ENCODE data around the gene LMTK2. TPM values are rescaled to one million over a fixed set of nuclear protein-coding genes. Genes with fewer than 3 reads are reported as not detected.

Gene LMTK2
- total RNA-seq (2014; rRNA removed; shearing (Covaris generic); ENCODE audit: low replicate concordance) = 14.7 and 16.8 TPM in 2 replicates

DNA sequence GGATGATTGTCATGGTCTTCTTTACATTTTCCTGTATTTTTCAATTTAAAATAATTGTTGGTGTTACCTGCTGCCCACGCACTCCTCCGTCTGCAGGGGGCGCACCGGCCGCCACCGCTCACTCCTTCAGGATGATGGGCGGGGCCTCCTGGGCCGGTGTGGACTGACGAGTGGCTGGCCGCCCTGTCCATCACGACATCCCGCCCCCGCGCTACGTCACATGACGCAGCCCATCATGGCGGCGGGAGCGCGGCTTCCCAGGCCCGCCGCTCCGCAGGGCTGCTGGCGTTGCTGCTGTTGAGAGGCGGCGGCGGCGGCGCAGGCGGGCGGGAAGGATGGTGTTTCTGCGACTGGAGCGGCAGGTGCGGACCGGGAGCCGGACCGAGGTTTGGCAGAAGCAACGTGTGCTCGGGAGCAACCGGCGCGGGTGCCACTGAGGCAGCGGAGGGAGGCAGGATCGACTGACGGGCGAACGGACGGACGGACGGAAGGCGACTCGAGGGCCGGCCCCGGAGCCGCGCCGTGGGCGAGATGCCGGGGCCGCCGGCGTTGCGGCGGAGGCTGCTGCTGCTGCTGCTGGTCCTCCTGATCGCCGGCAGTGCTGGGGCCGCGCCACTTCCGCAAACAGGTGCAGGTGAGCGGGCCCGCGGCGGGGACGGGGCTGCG, at the start of gene LMTK2:
Gene LMTK2, plus strand, starts transcription at position 216 of the 666 bp plus-strand sequence. Its CDS starts 316 bp downstream, at position 532.
- peak; percentile 87 for DNase-seq (ENCODE audit: low read depth)

DNA sequence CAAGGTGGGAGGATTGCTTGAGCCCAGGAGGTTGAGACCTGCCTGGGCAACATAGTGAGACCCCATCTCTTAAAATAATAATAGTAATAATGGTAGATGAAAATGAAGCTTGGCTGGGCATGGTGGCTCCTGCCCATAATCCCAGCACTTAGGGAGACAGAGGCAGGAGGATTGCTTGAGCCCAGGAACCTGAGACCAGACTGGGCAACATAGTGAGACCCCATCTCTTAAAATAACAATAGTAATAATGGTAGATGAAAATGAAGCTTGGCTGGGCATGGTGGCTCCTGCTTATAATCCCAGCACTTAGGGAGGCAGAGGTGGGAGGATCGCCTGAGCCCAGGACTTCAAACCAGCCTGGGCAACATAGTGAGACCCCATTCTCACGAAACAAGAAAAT, 49.5 kb upstream of the LMTK2 start:
- in situ Hi-C loops (cut with HindIII; ENCODE audit: low pct_unique_long_range_greater_than_20kb, low sequenced_read_pairs) = no loop called here
- DNase-seq (ENCODE audit: low read depth) = no peak

More for the DNA sequence above, at the start of gene LMTK2:
- in situ Hi-C loops (cut with HindIII; ENCODE audit: low pct_unique_long_range_greater_than_20kb, low sequenced_read_pairs) = no loop called here

- in situ Hi-C loops (cut with HindIII; ENCODE audit: low pct_unique_long_range_greater_than_20kb, low sequenced_read_pairs) = no loop called here
- DNase-seq (ENCODE audit: low read depth) = no peak
These were observed 48.5 kb upstream of the LMTK2 start for GRCh38 chr7:98058186-98058585.

GRCh38 chr7:98064233-98064632, 42.4 kb upstream of the LMTK2 start:
- in situ Hi-C loops (cut with HindIII; ENCODE audit: low pct_unique_long_range_greater_than_20kb, low sequenced_read_pairs) = no loop called here
- DNase-seq (ENCODE audit: low read depth) = no peak

DNA sequence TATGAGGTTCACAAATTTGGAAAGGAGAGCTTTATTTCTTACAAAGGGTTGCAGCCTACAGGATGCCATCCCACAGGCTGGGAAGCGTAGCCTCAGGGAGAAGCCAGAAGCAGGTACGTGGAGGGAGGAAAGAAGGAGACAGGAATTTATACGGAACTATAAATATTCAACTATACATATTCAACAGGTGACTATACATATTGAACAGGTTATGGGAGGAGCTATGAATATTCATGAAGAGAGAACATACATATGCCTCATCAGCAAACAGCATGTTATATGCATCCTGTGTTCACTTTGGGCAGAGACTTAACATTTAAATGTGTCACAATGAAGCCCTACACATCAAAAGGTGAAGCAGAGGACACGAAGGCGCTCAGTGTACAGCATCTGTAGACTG, 40.5 kb upstream of the LMTK2 start:
- no peak for DNase-seq (ENCODE audit: low read depth)
- in situ Hi-C loops (cut with HindIII; ENCODE audit: low pct_unique_long_range_greater_than_20kb, low sequenced_read_pairs) = no loop called here

GRCh38 chr7:98066934-98067507, 39.6 kb upstream of the LMTK2 start:
- in situ Hi-C loops (cut with HindIII; ENCODE audit: low pct_unique_long_range_greater_than_20kb, low sequenced_read_pairs) = no loop called here

GRCh38 chr7:98073047-98073446, 33.6 kb upstream of the LMTK2 start:
- DNase-seq (ENCODE audit: low read depth) = no peak
- in situ Hi-C loops (cut with HindIII; ENCODE audit: low pct_unique_long_range_greater_than_20kb, low sequenced_read_pairs) = no loop called here

More at GRCh38 chr7:98066934-98067507, 39.6 kb upstream of the LMTK2 start:
- no peak for DNase-seq (ENCODE audit: low read depth)

DNA sequence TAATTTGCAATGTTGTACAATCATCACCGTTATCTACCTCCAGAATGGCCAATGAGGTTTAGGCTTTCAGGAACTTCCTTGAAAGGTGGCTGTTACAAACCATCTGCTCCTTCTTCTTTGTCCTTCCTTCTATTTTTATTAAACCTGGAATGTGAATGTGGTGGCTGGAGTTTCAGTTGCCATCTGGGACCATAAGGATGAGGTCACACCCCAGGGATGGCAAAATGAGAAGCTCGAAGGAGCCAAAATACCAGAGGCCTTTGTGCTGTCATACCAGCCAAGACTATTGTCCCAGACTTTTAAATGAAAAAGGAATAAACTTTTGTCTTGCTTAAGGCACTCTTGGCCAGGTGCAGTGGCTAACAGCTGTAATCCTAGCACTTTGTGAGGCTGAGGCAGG, 30.9 kb upstream of the LMTK2 start:
- in situ Hi-C loops (cut with HindIII; ENCODE audit: low pct_unique_long_range_greater_than_20kb, low sequenced_read_pairs) = no loop called here

GRCh38 chr7:98077762-98078161, 28.9 kb upstream of the LMTK2 start:
- in situ Hi-C loops (cut with HindIII; ENCODE audit: low pct_unique_long_range_greater_than_20kb, low sequenced_read_pairs) = no loop called here
- no peak for DNase-seq (ENCODE audit: low read depth)

More for the DNA sequence above, 30.9 kb upstream of the LMTK2 start:
- DNase-seq (ENCODE audit: low read depth) = no peak

DNA sequence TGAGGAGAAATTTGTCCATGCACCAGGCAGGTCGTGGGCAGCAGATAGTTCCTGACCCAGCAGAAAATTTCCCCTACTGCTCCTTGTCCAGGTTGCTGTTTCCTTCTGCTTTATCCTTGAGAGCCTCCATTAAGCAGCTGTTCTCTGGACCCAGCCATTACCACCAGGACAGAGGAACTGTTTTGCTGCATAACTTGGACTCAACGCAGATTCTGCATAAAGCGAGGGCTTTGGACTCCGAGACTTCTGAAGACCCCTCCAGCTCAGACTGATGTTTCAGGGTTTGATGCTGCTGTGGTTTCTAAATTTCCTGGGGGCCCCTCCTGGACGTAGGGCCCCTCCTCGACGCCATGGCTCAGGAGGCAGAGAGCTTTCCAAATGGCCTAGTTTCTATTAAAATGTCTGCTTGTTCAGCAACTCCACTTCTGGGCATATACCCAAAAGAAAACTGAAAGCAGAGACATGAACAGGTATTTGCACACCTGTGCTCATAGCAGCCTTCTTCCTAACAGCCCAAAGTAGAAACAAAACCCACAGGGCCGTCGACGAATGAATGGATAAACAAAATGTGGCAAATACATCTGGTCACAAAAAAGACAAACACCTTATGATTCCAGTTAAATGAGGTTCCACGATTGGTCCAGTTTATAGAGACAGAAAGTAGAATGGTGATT, 28.3 kb upstream of the LMTK2 start:
- in situ Hi-C loops (cut with HindIII; ENCODE audit: low pct_unique_long_range_greater_than_20kb, low sequenced_read_pairs) = no loop called here
- DNase-seq (ENCODE audit: low read depth) = no peak

- in situ Hi-C loops (cut with HindIII; ENCODE audit: low pct_unique_long_range_greater_than_20kb, low sequenced_read_pairs) = no loop called here
- no peak for DNase-seq (ENCODE audit: low read depth)
These were observed 26.6 kb upstream of the LMTK2 start for GRCh38 chr7:98079891-98080648.

GRCh38 chr7:98081319-98081718, 25.3 kb upstream of the LMTK2 start:
- no peak for DNase-seq (ENCODE audit: low read depth)
- in situ Hi-C loops (cut with HindIII; ENCODE audit: low pct_unique_long_range_greater_than_20kb, low sequenced_read_pairs) = no loop called here

DNA sequence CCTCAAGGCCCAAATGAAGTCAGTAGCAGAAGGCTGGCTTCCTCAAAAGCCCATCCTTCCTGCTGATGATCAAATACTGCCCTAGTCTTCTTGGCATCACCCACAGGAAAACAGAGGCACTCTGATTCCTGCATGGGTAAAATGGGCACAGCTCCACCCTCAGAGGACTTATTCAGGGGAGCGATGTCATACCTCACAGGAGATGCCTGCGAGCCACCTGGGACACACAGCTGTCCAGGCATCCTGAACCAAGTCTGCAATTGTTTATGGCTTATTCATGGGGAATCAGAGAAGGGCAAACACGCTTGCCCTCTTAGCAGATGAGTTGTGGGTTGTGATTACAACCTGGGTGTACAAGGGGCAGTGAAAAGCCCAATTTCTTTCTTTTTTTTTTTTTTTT, 22.0 kb upstream of the LMTK2 start:
- in situ Hi-C loops (cut with HindIII; ENCODE audit: low pct_unique_long_range_greater_than_20kb, low sequenced_read_pairs) = no loop called here
- no peak for DNase-seq (ENCODE audit: low read depth)

GRCh38 chr7:98085674-98086073, 21.0 kb upstream of the LMTK2 start:
- DNase-seq (ENCODE audit: low read depth) = no peak
- in situ Hi-C loops (cut with HindIII; ENCODE audit: low pct_unique_long_range_greater_than_20kb, low sequenced_read_pairs) = no loop called here

DNA sequence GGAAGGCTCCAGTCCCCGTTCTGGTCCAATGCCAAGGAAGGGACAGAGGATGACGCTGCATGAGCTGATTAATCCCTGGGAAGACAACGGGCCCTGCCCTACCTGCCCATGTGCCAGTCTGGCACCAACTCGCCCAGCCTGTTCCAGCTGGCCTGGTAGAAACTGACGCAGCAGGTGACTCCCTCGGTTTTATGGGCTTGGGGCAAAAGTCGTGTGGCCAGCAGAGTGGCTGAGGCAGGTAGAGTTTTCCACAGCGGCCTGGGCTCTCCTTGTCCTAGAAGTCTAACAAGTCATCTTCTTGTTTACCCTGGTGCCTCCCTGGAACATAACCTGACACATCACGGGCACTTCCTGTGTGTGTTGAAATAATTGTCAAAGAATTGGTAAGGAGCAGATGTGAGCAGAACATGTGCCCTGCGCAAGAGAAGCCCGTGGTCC, 20.4 kb upstream of the LMTK2 start:
- no peak for DNase-seq (ENCODE audit: low read depth)
- in situ Hi-C loops (cut with HindIII; ENCODE audit: low pct_unique_long_range_greater_than_20kb, low sequenced_read_pairs) = no loop called here

DNA sequence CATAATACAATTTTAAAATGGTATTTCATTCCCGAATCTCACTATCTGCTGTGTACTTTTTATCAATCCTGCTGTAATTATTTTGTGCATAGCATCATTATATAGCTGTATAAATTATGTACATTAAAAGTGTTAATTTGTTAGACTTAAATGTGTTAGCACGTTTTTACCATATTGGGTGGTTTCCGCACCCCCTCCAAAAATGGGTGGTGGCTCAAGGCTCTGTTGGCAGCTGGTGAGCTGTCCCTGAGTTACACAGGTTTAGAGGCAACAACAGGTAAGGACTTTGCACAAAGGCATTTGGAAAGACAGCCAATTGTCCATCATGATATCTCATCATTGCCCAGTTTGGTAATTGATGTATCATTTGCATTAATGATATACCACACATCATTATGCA, 18.6 kb upstream of the LMTK2 start:
- in situ Hi-C loops (cut with HindIII; ENCODE audit: low pct_unique_long_range_greater_than_20kb, low sequenced_read_pairs) = no loop called here

GRCh38 chr7:98090116-98090515, 16.5 kb upstream of the LMTK2 start:
- in situ Hi-C loops (cut with HindIII; ENCODE audit: low pct_unique_long_range_greater_than_20kb, low sequenced_read_pairs) = no loop called here
- DNase-seq (ENCODE audit: low read depth) = no peak

More for the DNA sequence above, 18.6 kb upstream of the LMTK2 start:
- no peak for DNase-seq (ENCODE audit: low read depth)

DNA sequence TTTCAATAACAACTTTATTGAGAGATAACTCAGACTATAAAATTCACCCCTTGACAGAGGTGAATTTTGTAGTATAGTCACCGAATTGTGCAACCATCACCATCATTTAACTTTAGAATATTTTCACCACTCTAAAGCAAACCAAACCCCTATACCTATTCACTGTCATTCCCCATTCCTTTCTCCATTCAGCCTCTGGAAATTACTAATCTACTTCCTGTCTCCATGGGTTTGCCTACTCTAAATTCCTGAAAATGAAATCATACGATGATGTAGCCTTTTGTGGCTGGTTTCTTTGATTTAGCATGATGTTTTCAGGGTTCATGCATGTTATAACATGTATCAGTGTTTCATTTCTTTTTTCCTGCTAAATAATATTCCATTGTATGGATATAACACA, 15.6 kb upstream of the LMTK2 start:
- in situ Hi-C loops (cut with HindIII; ENCODE audit: low pct_unique_long_range_greater_than_20kb, low sequenced_read_pairs) = no loop called here
- DNase-seq (ENCODE audit: low read depth) = no peak

DNA sequence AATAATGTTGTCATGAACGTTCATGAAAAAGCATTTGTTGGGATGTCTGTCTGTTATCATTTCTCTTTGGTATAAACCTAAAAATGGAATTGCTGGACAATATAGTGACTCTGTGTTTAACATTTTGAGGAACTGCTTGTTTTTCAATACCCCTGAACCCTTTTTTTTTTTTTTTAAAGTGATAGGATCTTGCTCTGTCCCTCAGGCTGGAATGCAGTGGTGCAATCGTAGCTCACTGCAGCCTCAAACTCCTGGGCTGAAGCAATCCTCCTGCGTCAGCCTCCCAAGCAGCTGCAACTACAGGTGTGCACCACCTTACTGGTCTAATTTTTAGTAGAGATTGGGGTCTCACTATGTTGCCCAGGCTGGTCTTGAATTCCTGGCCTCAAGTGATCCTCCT, 15.1 kb upstream of the LMTK2 start:
- DNase-seq (ENCODE audit: low read depth) = no peak
- in situ Hi-C loops (cut with HindIII; ENCODE audit: low pct_unique_long_range_greater_than_20kb, low sequenced_read_pairs) = no loop called here

All from Caki2 (cell line).